Omental fat pad (tissue), 4 donors: ENCODE measurements around the gene TMEM273. TPM values are rescaled to one million over a fixed set of nuclear protein-coding genes. Genes with fewer than 3 reads are reported as not detected.

ENCODE experiments used
- ATAC-seq: fragments of 150-250 bp; one replicate; pipeline ENCODE4 v1.9.1; 2016; ENCODE audit warnings: mild to moderate bottlenecking, moderate library complexity; ENCODE audit not compliant: low FRiP score
- DNase-seq: peaks from one replicate; pipeline ENCODE4 v3.0.0-alpha.2; 2019; ENCODE audit warnings: low spot score
- CTCF ChIP-seq, 3 donors: fragments of 450-650 bp; IDR thresholded peaks; one replicate each; pipeline ENCODE4 v1.5.1; 2016 to 2017; ENCODE audit warnings: antibody characterized with exemption in 3 of 3, mild to moderate bottlenecking in 3 of 3, moderate library complexity in 2 of 3
- total RNA-seq, 4 donors: library from RNA; depleted of rRNA; stranded (reverse); fragments of >200 nt; gene quantifications; one replicate each; pipeline ENCODE4 v1.1.0, GENCODE V29; 2016

Gene TMEM273
- total RNA-seq, 4 donors from 2014 or later = 12.2 to 74.4 (median 34.1) TPM

- no peak for DNase-seq
- TF ChIP-seq CTCF (IDR thresholded peaks at IDR 0.05) = no peak
- no peak for ATAC-seq
Observed at GRCh38 chr10:49135575-49136313, 52.4 kb downstream of the TMEM273 start.

DNA sequence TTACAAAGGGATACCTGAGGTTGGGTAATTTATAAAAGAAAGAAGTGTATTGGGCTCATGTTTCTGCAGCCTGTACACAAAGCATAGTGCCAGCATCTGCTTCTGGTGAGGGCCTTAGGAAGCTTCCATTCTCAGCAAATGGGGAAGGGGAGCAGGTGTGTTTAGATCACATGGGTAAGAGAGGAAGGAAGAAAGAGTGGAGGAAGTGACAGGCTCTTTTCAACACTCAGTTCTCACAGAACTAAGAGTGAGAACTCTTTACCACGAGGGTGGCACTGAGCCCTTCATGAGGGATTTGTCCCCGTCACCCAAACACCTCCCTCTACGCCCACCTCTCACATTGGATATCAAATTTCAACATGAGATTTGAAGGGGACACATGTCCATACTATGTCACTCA lies 53.9 kb downstream of the TMEM273 start:
- DNase-seq = no peak
- TF ChIP-seq CTCF (IDR thresholded peaks at IDR 0.05) = no peak
- ATAC-seq = no peak

GRCh38 chr10:49133706-49134248 lies 54.4 kb downstream of the TMEM273 start, which contains the start of gene FAM170B:
FAM170B (minus strand) TSS chr10:49134021; CDS start chr10:49133918, 103 bp downstream.
- ATAC-seq (no peak), DNase-seq (no peak)
- no peak for TF ChIP-seq CTCF (IDR thresholded peaks at IDR 0.05)

- DNase-seq (no peak), ATAC-seq (no peak)
- no peak for TF ChIP-seq CTCF (IDR thresholded peaks at IDR 0.05)
Observed at GRCh38 chr10:49132362-49132737, 55.8 kb downstream of the TMEM273 start.

GRCh38 chr10:49131507-49132361 lies 56.5 kb downstream of the TMEM273 start:
- DNase-seq (no peak), ATAC-seq (peak; percentile 32)
- no peak for TF ChIP-seq CTCF (IDR thresholded peaks at IDR 0.05)

- no peak for DNase-seq
Observed at GRCh38 chr10:49129376-49129775, 58.8 kb downstream of the TMEM273 start.

More at GRCh38 chr10:49129376-49129775, 58.8 kb downstream of the TMEM273 start:
- no peak for TF ChIP-seq CTCF (IDR thresholded peaks at IDR 0.05)
- no peak for ATAC-seq
